ENCODE data around the gene TEC. TPM values are rescaled to one million over a fixed set of nuclear protein-coding genes. Genes with fewer than 3 reads are reported as not detected.

The TEC gene
- total and polyA plus RNA-seq, 8 donors, result 4.5 to 10.6 (median 7.6) TPM

DNA sequence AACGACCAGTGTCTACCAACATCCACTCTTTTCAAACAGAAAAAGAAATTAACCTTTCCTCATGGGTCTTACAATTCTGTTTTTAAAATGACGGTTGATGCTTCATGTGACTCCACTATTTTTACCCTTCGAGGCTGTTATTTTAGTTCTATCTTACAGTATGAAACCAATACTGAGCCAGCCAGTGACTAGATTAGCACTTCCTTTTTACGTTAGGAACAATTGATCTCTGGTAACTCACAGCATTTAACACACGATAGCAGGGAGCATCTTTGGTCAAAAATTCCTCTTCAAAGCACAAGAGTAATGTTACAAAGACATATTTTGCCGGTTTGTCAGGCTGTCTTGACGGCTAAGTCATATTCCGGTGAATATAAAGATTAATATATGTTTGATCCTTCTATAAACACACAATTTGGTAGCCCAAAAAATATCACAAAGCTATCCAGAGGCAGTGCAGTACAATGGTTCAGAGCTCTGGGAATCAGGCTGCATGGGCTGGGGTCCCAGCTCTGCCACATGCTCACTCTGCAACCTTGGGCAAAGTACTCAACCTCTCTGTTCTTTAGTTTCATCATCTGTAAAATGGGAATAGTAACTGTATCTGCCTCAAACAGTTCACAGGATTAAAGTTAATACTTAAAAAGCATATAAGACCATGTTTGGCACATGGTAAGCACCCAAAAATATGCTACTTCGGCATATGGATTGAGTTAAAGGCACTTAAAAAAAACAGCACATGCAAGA is 72.7 kb downstream of the TEC start:
- no peak overlapping the region for H3K4me3 ChIP-seq
- TF ChIP-seq, protein P1, sequence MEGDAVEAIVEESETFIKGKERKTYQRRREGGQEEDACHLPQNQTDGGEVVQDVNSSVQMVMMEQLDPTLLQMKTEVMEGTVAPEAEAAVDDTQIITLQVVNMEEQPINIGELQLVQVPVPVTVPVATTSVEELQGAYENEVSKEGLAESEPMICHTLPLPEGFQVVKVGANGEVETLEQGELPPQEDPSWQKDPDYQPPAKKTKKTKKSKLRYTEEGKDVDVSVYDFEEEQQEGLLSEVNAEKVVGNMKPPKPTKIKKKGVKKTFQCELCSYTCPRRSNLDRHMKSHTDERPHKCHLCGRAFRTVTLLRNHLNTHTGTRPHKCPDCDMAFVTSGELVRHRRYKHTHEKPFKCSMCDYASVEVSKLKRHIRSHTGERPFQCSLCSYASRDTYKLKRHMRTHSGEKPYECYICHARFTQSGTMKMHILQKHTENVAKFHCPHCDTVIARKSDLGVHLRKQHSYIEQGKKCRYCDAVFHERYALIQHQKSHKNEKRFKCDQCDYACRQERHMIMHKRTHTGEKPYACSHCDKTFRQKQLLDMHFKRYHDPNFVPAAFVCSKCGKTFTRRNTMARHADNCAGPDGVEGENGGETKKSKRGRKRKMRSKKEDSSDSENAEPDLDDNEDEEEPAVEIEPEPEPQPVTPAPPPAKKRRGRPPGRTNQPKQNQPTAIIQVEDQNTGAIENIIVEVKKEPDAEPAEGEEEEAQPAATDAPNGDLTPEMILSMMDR (IDR thresholded peaks at IDR 0.05), result no peak
- peaks cover 0 to 10% of the 10 kb centered on the region in 2 donors for H3K4me1 ChIP-seq
- intact Hi-C loops (cut with DNase I), result no loop called here
- no peaks in the 10 kb centered on the region for H3K36me3 ChIP-seq
- ATAC-seq (no peak), DNase-seq (no peak)
- H3K27ac ChIP-seq, result no peak overlapping the region
- no peaks in the 10 kb centered on the region for H3K9me3 ChIP-seq
- no peaks in the 10 kb centered on the region for H3K27me3 ChIP-seq

DNA sequence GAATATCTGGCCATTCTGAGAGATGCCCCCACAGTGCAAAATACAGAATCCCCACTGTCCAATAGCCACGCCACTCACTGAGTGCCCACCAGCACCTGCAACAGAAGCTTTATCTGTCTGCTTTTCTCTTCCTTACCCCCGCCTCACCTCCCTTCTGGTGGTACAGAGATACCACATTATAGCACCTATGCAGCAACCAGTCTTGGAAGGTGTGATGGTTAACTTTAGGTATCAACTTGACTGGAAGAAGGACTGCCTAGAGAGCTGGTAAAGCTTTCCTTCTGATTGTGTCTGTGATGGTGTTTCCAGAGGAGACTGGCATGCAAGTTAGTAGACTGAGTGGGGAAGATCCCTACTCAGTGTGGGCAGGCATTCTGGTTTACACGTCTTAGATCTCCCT is 73.8 kb downstream of the TEC start:
- H3K4me3 ChIP-seq, result no peak overlapping the region
- intact Hi-C loops (cut with DNase I), result no loop called here
- H3K36me3 ChIP-seq, result no peaks in the 10 kb centered on the region
- ATAC-seq, result no peak
- no peaks in the 10 kb centered on the region for H3K9me3 ChIP-seq
- H3K4me1 ChIP-seq, result peaks cover 0 to 10% of the 10 kb centered on the region in 2 donors
- TF ChIP-seq, protein P1 (IDR thresholded peaks at IDR 0.05), result no peak
- DNase-seq, result no peak
- no peak overlapping the region for H3K27ac ChIP-seq
- no peaks in the 10 kb centered on the region for H3K27me3 ChIP-seq

DNA sequence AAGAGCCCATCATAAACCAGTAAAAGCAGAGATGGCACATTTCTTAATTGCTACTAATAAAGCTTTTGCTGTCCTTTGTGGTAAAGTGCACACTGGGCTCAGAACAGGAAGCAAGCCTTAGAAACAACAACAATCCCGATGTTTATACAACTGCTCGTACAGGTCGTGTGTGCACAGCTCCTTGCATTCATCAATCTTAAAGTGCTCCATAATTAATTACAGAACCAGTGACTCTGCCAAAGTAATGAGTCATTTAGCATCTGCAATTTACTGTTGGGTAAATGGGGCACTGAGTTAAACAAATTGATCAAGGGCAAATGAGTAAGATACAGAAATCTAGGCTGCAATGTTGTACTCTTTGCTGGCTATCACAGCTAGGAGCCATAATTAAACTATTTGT is 74.3 kb downstream of the TEC start:
- intact Hi-C loops (cut with DNase I), result no loop called here
- peak; percentile 43 for ATAC-seq
- no peak overlapping the region for H3K4me3 ChIP-seq
- no peaks in the 10 kb centered on the region for H3K36me3 ChIP-seq
- no peak for DNase-seq
- no peaks in the 10 kb centered on the region for H3K27me3 ChIP-seq
- TF ChIP-seq, protein P1 (IDR thresholded peaks at IDR 0.05), result no peak
- peaks cover 0 to 10% of the 10 kb centered on the region in 2 donors for H3K4me1 ChIP-seq
- no peak overlapping the region for H3K27ac ChIP-seq
- no peaks in the 10 kb centered on the region for H3K9me3 ChIP-seq

DNA sequence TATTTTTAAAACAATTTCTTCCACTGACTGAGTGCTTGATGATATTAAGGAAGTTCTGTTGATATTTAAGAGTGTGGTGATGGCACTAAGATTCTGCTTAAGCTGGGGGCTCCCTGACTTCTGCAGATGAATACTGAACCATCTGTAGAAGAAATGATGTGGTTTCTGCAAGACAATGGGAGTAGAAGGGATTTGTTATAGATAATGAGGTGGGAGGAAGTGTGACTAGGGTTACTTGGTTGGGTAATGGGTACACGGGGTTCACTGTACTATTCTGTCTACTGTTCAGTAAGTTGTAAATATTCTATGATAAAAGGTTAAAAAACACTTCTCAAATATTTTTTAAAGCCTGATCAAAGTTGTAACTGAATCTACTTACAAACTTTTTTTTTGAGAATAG is 74.7 kb downstream of the TEC start:
- intact Hi-C loops (cut with DNase I), result no loop called here
- no peak overlapping the region for H3K27ac ChIP-seq
- ATAC-seq, result no peak
- no peaks in the 10 kb centered on the region for H3K27me3 ChIP-seq
- TF ChIP-seq, protein P1 (IDR thresholded peaks at IDR 0.05), result no peak
- peaks cover 0 to 10% of the 10 kb centered on the region in 2 donors for H3K4me1 ChIP-seq
- DNase-seq, result no peak
- no peak overlapping the region for H3K4me3 ChIP-seq
- H3K9me3 ChIP-seq, result no peaks in the 10 kb centered on the region
- no peaks in the 10 kb centered on the region for H3K36me3 ChIP-seq

DNA sequence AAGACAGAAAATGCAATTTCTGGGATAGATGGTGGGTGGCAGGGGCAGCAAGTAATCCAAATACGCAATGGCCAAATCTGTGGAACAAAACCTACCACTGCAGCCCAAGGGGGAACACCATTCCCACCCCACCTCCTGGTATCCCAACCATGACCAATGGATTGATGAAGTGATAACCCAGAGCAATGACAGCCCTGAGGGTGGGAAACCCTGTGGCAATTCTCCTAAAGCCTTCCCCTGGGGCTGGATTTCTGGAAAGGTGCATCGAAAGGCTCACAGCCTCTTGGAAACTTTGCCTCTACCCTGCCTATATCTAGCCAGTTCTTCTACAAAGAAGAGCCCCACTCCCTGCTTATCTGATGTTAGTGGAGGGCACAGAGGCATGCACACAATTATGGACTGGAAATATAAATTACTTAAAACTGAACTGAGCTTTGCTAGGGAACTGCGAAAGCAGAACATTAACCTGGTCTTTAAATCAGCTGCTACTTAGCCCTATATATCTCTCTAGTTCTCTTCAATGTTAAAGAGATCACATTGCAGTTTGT is 75.6 kb downstream of the TEC start:
- no peak overlapping the region for H3K4me3 ChIP-seq
- ATAC-seq (no peak), DNase-seq (no peak)
- H3K36me3 ChIP-seq, result no peaks in the 10 kb centered on the region
- H3K9me3 ChIP-seq, result no peaks in the 10 kb centered on the region
- TF ChIP-seq, protein P1 (IDR thresholded peaks at IDR 0.05), result no peak
- H3K27ac ChIP-seq, result no peak overlapping the region
- no peaks in the 10 kb centered on the region for H3K27me3 ChIP-seq
- H3K4me1 ChIP-seq, result peaks cover 0 to 10% of the 10 kb centered on the region in 2 donors
- intact Hi-C loops (cut with DNase I), result no loop called here

Data from left lung (tissue), 10 donors.